ENCODE results near the gene PUSL1.

DNA sequence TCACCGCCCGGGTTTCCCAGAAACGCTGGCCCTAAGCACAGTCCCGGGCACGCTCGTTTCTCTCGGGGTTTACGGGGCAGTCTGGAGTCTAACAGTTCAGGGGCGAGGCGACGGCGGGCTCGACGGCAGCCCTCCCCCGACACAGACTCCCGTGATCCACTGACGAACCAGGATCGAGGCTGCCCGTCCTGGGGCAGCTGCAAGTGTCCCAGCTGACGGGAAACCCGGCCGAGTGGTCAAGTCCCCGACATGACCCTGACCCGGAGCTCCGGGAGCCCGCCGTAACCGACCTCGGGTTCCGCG lies 35.2 kb upstream of the PUSL1 start:
- TF ChIP-seq POLR2AphosphoS5 (IDR thresholded peaks at IDR 0.05; ENCODE audit: low read depth, low read length) (no peak), REST (IDR thresholded peaks at IDR 0.05; ENCODE audit: insufficient read depth in 1 of 2, low read depth in 2 of 2, low read length in 2 of 2) (no peak), SIN3A (IDR thresholded peaks at IDR 0.05; ENCODE audit: borderline replicate concordance, insufficient read depth, low read length) (no peak)
